NCI-H1417 (cell line): Measurements from ENCODE around the gene SMAD3.
A peak's percentile ranks its signal among the peaks of the same experiment; 100 is the strongest.
"Not testable (repeated sequence)": the region's sequence is repeated elsewhere in the genome, so short reads cannot be mapped to it uniquely, and the experiment has no call there.

Source experiments
- DNase-seq, 3 experiments: peaks; one replicate each; lab custom pipeline; 2025; lab: John Stamatoyannopoulos, UW

SMAD3 gene

DNA sequence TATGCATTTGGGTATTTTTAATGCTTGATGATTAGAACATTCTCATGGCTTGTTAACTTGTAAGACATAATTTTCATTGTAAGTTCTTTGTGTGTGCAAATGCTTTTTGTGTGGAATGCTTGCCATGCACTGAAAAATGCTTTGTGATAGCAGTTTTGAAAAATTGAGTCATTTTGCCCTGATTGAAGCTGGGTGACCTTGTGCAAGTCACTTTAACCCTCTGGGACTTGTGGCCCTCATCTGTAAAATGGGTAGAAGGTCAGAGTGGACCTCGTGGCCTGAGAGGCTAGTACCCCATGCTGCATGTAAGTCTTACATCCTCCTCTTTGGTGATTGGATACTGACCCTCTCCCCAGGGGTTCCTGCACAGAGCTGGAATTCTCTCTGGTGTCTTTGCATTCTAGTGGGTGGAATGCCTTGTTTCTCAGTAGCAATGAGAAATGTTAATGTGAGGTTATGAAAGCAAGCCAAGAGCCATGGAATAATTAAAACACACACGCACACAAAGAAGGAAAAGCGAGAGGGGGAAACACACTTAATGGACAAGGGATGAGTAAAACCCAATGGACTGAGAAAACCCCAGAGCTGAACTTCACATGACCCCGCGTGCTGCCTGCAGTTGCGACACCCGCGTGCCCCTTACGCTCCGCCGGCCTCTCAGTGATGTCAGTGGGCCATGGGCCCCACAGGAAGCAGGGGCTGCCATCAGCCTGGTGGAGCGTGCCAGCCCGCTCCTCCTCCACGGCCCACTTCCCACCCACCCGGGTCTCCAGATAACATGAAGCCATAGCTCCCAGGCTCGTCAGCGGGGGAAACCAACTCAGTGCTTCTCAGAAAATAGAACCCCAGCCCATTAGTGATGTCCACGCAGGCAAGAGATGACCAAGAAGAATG lies 44.0 kb downstream of the SMAD3 start:
- DNase-seq = no peak

DNA sequence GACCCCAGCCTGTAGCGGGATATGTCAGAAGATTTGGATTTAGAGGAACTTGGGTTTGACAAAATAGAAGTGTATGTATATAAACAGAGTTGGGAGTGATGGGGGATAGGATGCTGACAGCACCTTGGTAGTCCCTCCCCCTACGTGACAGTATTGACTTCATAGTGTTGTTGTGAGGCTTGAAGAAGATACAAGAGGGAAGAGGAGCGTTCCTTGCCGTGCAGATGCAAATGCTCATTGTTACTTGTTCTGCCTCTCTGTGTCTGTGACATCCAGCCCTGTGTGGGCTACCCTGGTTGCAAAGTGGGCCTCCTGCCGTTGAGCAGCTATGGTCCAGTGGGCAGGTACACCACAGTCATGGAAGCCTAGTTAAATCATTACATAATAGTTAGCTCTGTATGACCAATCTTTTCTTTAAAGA lies 45.0 kb downstream of the SMAD3 start:
- DNase-seq = no peak

DNA sequence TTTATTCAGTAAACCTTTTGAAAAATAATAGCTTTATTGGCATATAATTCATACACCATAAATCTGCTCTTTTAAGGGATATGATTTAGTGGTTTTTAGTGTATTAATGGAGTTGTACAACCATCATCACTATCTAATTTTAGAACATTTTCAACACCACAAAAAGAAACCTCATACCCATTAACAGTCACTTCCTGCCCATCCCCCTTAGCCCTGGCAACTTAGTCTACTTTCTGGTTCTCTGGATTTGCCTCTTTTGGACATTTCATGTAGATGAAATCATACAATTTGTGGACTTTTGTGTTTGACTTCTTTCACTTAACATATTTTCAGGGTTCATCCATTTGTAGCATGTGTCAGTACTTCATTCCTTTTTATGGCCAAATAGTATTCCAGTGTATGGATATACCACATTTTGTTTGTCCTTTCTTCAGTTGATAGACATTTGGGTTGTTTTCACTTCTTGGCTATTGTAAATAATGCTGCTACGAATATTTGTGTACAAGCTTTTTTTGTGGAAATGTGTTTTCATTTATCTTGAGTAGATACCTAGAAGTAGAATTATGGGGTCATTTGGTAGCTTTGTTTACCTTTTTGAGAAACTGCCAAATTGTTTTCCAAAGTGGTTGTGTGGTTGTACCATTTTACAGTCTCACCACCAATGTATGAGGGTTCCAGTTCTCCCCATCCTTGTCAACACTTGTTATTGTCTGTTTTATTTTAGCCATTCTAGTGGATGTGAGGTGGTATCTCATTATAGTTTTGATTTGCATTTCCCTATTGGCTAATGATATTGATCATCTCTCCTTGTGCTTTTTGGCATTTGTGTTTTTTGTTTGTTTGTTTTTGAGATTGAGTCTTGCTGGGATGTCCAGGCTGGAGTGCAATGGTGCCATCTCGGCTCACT lies 45.8 kb downstream of the SMAD3 start:
- DNase-seq = no peak

DNA sequence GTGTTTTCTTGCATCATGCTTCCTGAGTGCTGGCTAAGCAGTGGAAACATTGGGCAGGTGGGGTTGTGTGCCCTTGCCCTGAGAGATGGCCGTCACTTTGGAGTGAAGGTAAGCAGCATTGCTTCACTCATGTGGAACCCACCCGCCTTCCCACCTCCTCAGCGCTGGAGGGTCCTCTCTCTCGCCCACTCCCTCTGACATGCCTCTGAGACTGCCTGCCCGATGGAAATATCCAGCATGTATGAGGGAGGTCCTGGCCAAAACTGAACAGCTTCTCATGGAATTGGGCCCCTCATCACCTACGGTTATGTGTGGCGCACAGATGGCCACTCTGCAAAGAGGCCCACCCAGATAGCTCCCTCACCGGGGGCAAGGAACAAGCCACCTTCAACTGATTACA lies 48.6 kb downstream of the SMAD3 start:
- DNase-seq = no peak

DNA sequence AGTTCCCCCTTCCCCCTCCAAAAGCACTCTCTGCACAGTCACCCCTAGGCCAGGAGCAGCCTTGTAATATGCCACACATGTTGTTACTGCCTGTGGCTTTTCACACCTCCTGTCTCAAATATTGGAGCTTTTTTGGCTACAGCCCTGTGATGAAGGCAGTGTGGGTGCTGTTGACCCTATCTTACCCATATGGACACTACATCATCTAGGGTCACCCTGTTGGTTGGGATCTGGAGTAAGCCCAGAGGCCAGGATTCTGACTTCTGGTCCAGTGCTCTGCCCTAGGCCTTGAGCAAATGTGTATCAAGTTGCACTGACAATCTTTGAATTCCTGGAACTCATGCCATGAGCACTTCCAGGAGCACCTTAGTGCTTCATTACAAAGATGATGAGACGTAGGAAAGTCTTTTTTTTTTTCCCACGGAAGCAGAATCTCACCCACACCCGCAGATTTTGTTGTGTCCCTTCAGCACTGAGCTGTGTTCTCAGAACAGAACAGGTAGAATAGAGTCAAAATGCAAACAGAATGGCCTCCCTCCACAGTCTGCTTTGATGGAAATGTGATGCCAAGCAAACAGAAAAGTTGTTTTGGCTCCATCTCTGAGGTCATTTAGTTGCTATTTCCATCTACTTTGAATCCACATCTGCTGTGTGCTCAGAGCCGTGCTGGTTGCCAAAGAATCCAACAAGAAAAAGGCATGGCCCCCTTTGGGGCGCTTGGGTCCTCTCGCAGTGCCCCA lies 49.6 kb downstream of the SMAD3 start:
- DNase-seq = no peak

DNA sequence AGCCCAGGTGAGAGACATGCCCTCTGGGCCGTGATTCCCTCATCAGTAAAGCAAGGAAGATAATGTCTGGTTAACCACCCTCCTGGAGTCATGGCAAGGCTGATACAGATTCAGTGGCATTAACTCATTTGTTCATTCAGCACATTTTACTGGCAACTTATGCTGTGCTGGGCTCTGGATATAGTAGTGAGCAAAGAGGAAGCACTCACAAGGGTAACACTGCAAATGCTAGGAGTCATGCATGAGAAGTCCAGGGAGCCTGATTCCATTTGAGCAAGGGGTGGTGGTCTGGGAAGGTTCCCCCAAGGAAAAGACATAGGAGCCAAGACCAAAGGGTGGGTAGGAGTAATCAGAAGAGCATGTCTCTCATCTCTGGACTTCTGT lies 50.2 kb downstream of the SMAD3 start:
- no peak for DNase-seq

DNA sequence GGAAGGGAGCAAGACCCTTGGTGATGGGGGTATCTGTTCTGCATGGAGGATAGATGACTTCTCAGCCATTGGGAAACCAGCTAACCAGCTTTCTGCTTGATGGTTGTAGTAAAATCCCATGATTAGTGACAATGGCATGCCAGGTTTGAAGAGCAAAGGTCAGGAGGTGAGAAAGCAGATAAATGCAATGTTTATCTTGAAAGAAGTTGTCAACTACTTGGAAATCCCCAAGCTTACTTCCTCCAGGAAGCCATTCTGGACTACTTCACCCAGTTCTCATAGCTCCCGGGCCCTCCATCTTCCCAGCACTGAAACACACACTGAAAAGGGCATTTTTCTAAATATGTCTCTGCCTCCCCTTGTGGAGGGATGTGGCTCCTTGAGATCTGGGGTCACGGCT lies 51.3 kb downstream of the SMAD3 start:
- DNase-seq = no peak

DNA sequence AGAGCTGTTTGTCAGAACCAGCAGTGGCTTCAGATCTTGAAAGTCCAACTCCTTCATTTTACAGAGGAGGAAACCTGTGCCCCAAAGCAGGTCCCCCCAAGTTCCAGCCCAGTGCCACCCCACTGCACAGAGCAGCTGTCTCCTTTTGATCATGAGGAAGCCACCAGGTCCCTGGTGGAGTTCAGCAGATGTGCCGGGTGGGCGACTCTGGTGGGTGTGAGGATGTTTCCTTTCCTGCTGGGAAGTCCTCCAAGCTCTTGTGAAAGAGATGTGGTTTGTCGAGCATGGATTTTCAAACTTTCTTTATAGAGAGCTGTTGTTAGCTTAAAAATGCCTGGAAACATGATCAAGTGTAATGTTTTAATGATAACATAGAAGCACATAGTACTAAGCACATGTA lies 52.0 kb downstream of the SMAD3 start:
- no peak for DNase-seq

DNA sequence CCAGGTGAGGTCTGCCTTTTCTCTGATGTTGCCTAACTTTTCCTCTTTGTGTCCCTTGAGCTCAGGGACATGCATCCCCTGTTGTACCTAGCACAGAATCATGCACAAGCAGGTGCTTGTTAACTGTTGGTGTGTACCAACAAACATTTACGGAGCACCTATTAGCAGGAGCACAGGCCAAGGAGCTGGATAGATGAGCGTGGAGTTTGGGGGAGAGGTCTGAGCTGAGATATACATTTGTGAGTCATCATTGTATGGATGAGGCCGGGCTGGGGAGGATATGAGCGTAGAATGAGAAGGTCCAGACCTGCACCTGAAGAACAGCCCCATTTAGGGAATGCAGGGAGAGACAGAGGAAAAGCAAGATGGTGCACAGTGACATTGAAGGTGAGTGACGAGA lies 53.4 kb downstream of the SMAD3 start:
- DNase-seq = no peak

DNA sequence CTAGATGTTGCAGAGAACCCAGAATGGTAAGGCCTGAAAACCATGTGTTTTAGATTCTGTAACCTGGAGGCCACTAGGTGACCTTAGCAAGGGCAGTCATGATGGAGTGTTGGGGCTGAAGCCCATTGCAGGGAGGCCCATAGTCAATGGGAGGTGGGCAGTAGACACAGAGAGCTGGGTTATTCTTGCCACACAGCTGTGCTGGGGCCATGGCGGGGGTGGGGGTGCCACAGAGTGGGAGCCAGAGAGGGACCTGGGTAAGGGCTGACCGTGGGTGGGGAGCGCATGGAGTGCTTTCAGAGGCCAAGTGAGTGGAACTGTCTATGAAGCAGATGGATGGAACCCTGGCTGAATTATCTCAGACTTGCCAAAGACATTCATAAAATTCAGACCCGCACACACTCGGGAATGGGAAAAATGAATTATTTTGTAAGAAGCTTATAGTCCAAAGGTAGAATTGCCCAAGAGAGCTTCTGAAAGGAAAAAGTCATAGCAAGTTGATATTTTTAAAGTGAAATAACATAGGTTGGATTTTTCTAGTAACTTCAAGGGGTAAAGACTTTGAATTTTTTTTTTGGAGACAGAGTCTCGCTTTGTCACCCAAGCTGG lies 53.9 kb downstream of the SMAD3 start:
- DNase-seq = no peak

DNA sequence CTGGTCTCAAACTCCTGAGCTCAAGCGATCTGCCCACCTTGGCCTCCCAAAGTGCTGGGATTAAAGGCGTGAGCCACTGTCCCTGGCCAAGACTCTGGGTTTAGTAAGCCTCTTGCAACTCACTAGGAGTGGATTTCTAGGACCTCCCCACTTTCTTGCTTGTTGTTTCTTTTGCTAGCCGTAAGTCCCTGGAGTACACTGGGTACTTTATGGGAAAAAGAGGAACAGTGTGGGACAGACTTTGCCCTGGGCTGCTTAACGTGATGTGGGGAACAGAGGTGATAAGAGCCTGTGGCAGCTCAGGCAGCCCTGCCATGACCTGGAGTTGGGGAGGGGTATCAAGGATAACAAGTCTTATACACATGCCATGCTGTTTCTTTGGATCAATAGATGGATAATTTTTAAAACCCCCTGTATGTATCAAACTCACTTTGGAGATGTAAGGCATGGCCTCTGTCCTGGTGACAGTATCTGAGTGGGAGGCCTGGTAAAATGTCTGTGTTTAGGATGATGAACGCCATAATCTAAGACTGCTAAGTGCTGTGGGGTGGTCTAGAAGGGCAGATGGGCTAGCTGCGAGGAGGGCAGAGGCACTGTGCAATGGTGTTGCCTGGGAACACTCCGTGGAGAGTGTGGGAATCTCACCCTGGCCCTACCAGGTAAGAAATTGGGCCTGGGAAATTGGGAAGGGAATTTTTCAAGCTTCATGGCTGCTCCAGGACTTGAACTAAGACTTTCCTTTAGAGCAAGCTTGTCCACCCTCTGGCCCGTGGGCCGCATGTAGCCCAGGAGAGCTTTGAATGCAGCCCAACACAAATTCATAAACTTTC lies 54.8 kb downstream of the SMAD3 start:
- DNase-seq = no peak

DNA sequence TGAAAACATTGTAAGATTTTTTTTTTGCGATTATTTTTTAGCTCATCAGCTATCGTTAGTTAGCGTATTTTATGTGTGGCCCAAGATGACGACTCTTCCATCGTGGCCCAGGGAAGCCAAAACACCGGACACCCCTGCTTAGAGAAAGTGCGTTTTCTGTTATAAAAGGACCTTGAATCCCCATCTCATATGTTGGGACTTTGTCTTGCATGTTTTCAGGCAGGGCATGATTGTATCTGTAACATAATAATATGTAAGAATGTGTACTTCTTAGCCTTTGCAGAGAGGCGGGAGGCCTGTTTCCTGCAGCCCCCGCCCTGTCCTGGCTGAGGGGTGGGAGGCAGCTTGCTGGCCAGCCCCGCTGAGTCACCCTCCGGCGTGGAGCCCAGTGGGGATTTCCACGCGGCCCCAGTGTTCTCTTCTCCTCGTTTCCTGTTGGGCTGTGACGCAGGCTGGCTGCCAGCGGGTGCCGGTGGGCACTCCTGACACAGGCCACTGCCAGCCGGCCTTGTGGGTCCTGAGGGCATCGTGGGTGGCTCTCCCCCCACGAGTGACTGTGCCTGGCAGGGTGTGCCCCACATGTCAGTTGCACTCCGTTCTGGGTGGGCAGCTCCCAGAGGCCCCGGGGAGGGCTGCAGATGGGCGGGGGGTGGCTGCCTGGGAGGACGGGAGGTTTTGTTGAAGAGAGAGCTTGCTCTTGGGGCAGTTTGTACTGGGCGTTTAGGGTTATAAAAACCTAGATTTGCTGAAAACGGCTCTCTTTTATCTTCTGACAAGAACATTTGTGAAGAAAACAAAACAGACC lies 55.6 kb downstream of the SMAD3 start:
- DNase-seq = no peak

DNA sequence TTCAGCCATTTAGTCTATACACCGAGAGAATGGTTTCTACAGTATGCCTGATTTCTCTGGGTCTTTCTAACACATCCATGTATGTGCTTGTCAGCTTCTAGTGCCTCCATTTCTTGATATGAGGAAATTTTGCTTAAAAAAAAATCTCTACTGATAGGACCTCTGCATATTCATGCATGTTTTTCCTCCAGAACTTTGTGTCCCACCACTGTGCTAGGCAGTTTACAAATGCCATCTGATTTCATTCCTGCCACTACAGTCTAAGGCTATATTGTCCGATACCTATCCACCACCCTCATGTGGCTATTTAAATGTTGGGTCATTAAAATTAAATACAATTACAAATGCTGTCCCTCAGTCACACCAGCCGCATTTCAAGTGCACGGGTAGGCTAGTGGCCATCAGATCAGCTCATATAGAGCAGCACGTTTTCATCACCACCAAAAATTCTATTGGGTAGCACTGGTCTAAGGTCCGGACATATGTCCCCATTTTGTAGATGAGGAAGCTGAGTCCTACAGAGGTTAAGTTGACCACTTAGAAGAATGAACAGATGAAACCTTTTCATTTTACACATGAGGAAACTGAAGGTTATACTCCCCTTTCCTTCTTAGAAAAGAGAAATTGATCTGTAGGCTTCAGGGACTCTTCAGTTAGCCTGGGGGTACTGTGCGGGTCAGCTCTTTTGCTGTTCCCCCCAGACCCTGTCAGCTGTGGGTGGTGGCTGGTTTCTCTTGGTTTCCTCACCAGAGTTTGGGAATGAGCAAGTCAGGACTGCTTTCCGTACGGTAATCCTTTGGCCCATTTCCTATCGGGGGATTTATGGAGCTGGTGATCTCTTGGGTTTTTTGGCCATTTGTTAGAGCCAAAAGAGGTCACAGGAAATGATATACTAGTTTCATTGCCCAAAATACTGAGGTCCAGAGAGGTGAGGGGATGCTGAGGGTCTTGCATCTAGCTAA lies 56.5 kb downstream of the SMAD3 start:
- DNase-seq = no peak

DNA sequence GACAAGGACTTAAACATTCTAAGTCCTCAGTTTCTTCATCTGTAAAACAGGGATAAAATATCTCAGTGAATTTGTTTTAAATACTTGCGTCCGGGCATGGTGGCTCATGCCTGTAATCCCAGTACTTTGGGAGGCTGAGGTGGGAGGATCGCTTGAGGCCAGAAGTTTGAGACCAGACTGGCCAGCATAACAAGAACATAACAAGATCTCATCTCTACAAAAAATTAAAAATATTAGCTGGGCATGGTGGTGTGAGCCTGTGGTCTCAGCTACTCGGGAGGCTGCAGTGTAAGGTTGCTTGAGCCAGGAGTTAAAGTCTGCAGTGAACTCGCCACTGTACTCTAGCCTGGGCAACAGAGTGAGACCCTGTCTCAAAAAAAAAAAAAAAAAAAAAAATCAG lies 57.4 kb downstream of the SMAD3 start:
- DNase-seq = not testable (repeated sequence)

DNA sequence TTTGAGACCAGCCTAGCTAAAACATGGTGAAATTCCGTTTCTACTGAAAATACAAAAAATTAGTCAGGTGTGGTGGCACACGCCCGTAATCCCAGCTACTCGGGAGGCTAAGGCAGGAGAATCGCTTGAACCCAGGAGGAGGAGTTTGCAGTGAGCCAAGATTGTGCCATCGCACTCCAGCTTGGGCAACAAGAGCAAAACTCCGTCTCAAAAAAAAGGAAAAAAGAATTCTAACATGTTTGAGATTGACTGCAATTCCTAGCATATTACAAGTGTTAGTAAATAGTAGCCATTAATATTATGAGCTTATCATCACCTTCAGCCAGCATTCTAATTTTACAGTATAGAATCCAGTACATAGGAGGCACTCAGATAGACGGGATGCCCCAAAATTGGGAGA lies 57.9 kb downstream of the SMAD3 start:
- not testable (repeated sequence) for DNase-seq

DNA sequence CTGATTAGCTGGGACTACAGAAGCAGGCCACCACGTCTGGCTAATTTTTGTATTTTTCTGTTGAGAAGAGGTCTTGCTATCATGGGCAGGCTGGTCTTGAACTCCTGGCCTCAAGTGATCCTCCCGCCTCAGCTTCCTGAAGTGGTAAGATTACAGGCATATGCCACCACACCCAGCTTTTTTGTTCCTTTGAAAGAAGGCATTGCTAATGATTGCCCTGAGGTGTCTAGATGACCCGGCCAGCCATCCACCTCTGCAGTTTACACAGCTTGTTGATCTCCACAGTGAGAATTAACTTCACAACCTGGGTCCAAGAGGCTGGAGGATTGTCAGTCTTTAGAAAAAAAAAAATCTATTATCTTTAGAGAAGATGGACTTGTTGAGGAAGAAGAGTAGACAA lies 58.7 kb downstream of the SMAD3 start:
- peak in 1 of 3 experiments; percentile 22 for DNase-seq

DNA sequence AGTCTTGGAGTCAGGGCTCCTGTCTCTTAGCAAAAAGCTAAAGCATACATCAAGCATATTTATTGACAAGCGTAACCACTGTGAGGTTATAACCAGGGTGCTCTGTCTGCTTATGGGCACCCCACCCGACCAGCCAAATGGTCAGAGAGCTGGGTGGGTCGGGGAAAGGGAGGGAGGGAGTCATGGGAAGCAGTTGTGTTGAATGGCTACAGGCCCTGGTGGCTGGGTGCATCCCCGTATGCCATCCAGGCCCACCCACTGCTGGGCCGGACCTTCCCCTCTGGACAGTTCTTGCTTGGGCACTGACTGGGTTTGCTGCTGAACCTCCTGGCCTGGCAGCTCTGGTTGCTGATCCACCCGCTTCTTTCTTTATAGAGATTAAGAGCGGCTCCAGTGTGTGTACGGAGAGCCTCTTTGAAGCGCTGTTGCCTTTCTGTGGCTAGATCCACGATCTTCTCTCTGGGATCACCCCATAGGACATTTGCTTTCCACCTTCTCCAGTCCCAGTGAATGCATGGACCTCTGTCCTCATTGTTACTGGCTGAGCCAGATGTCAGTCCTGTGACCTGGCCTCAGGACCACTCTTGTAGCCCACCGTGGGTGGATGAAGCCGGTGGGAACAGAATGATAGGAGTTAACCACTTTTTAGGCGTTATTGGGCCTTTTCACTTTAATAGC lies 59.6 kb downstream of the SMAD3 start:
- DNase-seq = no peak
